Gastroesophageal sphincter (tissue), 4 donors: Measurements from ENCODE around the gene NAA10. TPM values are rescaled to one million over a fixed set of nuclear protein-coding genes. Genes with fewer than 3 reads are reported as not detected.

Source experiments
- ATAC-seq: fragments of 150-250 bp; one replicate; pipeline ENCODE4 v1.9.1; 2016; ENCODE audit warnings: mild to moderate bottlenecking, moderate library complexity
- H3K27ac ChIP-seq, 4 donors: fragments of 200-600 bp; sonication (generic) in 3 of 4; 1 replicate in 3 of 4; 2 replicates in 1 of 4; pipeline ENCODE4 v1.5.1; 2016 to 2019
- H3K27me3 ChIP-seq: fragments of 200-600 bp; sonication (generic); one replicate; pipeline ENCODE4 v1.5.1; 2019
- H3K36me3 ChIP-seq, 2 donors: fragments of 200-600 bp; sonication (generic); one replicate each; pipeline ENCODE4 v1.5.1; 2019; ENCODE audit warnings: control low read depth in 1 of 2
- H3K4me1 ChIP-seq, 3 donors: fragments of 200-600 bp; sonication (generic); 1 replicate in 2 of 3; 2 replicates in 1 of 3; pipeline ENCODE4 v1.5.1; 2016 to 2019; ENCODE audit warnings: control low read depth in 2 of 3
- H3K4me3 ChIP-seq, 2 donors: fragments of 200-600 bp; sonication (generic); one replicate each; pipeline ENCODE4 v1.5.1; 2019; ENCODE audit warnings: mild to moderate bottlenecking in 1 of 2, moderate library complexity in 1 of 2
- H3K9me3 ChIP-seq, 3 donors: fragments of 200-600 bp; sonication (generic); one replicate each; pipeline ENCODE4 v1.5.1; 2017 to 2019; ENCODE audit warnings: control low read depth in 2 of 3
- EP300 ChIP-seq: sonication (generic); formaldehyde crosslinking; IDR thresholded peaks from one replicate; pipeline ENCODE4 v1.6.1; 2017; ENCODE audit warnings: antibody characterized with exemption, mild to moderate bottlenecking
- POLR2A ChIP-seq, 2 donors: fragments of 450-650 bp; IDR thresholded peaks; one replicate each; pipeline ENCODE4 v1.6.1; 2017; ENCODE audit warnings: antibody characterized with exemption in 2 of 2, mild to moderate bottlenecking in 2 of 2, moderate library complexity in 1 of 2
- POLR2AphosphoS5 ChIP-seq: sonication (generic); formaldehyde crosslinking; IDR thresholded peaks from one replicate; pipeline ENCODE4 v1.6.1; 2017; ENCODE audit warnings: antibody characterized with exemption
- WGBS, 2 donors: methylation state at CpG; one replicate each; pipeline ENCODE4 v1.1.5; 2018; ENCODE audit warnings: low coverage in 1 of 2; 5-methylcytosine and 5-hydroxymethylcytosine counted together
- total RNA-seq, 4 donors: library from RNA; depleted of rRNA; stranded (reverse); fragments of >200 nt; gene quantifications; one replicate each; pipeline ENCODE4 v1.1.0, GENCODE V29; 2016
- TF ChIP-seq, protein P1 (sequence below), 4 experiments: fragments of 200-600 bp in 2 of 4; fragments of 450-650 bp in 2 of 4; sonication (generic) in 1 of 4; IDR thresholded peaks; one replicate each; pipeline ENCODE4 v1.5.1; 2017 to 2019; ENCODE audit warnings: antibody characterized with exemption in 4 of 4, mild to moderate bottlenecking in 2 of 4, moderate library complexity in 2 of 4

Gene NAA10
- total RNA-seq, 4 donors from 2014 or later = 68.3 to 103 (median 89.2) TPM

DNA sequence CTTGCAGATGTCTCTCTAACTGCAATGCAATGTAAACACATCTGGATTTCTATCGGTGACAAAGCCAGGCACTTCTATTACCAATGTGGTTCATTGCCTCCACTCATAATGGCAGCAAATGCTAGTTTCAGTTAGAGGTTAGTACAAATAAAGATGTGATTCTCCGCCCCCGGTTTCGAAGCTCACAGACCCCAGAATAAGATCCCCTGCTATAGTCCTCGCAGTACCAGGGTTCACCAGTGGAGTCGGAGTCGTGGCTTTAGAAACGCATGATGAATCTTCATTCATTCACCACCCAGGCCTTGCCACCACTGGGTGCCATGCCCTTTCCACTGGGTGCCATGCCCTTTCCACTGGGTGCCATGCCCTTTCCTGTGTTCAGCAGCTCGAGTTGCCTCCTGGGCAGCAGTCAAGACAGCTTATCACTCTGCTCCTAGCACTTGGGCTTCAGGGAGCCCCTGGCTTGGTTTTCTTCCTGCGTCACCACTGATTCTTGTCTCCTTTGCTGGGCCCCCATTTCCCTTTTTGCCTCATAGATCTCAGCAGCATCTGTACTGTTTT is 3.5 kb upstream of the NAA10 start:
- peaks cover 0 to 15% (median 4%) of the 10 kb centered on the region in 3 donors for H3K4me1 ChIP-seq
- no peaks in the 10 kb centered on the region for H3K36me3 ChIP-seq
- TF ChIP-seq, protein P1, sequence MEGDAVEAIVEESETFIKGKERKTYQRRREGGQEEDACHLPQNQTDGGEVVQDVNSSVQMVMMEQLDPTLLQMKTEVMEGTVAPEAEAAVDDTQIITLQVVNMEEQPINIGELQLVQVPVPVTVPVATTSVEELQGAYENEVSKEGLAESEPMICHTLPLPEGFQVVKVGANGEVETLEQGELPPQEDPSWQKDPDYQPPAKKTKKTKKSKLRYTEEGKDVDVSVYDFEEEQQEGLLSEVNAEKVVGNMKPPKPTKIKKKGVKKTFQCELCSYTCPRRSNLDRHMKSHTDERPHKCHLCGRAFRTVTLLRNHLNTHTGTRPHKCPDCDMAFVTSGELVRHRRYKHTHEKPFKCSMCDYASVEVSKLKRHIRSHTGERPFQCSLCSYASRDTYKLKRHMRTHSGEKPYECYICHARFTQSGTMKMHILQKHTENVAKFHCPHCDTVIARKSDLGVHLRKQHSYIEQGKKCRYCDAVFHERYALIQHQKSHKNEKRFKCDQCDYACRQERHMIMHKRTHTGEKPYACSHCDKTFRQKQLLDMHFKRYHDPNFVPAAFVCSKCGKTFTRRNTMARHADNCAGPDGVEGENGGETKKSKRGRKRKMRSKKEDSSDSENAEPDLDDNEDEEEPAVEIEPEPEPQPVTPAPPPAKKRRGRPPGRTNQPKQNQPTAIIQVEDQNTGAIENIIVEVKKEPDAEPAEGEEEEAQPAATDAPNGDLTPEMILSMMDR (IDR thresholded peaks at IDR 0.05) = no peak
- TF ChIP-seq POLR2AphosphoS5 (no peak), EP300 (no peak), POLR2A (IDR thresholded peaks at IDR 0.05) (no peak)
- H3K9me3 ChIP-seq = no peaks in the 10 kb centered on the region
- 66 to 74% methylated on average over 4 to 10 of the region's 10 CpGs for WGBS, 2 donors
- no peak overlapping the region for H3K4me3 ChIP-seq
- no peaks in the 10 kb centered on the region for H3K27me3 ChIP-seq
- no peak for ATAC-seq
- no peak overlapping the region for H3K27ac ChIP-seq

DNA sequence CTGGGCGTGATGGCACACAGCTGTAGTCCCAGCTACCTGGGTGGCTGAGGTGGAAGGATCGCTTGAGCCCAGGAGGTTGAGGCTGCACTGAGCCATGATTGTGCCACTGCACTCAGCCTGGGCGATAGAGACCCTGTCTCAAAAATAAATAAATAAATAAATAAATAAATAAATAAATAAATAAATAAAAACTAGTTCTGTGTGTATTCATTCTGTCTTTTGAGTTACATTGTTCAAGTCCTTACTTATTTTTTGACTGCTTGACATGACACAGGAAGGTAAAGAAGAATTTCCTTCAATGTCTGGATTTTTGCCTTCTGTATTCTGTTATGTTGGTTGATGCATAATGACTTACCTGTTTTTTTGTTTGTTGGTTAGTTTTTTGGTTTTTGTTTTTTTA is 2.2 kb upstream of the NAA10 start:
- Histone ChIP-seq H3K4me3 (no peak overlapping the region), H3K4me1 (peaks cover 0 to 16% (median 4%) of the 10 kb centered on the region in 3 donors), H3K27me3 (no peaks in the 10 kb centered on the region), H3K36me3 (peaks cover 0 to 8% of the 10 kb centered on the region in 2 donors), H3K27ac (no peak overlapping the region), H3K9me3 (no peaks in the 10 kb centered on the region)
- 63 to 81% methylated on average over 3 of the region's 3 CpGs for WGBS, 2 donors
- ATAC-seq = no peak
- no peak for TF ChIP-seq POLR2A (IDR thresholded peaks at IDR 0.05)
- no peak for TF ChIP-seq EP300
- TF ChIP-seq POLR2AphosphoS5 = no peak
- TF ChIP-seq, protein P1 (IDR thresholded peaks at IDR 0.05) = no peak

DNA sequence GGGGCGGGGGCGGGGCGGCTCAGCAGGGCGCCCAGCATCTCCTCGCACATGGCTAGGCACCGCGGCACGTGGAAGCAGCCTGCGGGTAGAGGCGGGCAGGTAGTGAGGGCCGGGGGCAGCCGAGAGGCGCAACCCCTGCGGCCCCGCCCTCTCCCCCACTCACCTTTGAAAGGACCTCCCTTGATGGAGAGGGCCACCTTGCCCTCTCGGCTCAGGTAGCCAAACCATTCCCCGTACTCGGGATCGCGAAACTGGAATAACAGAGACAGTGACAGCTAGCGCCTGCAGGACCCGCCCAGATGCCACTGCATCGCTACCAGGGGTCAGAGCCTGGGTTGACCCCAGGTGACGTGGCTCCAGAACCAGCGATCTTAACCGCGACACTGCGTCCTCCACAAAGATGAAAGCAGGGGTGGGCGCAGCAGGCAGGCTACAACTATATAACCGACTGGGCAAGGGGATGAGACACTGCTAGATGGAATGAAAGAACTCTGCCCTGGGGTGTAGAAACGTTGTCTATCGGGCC is 552 bp upstream of the NAA10 start:
- peaks cover 0 to 16% (median 4%) of the 10 kb centered on the region in 3 donors for H3K4me1 ChIP-seq
- peaks cover 0 to 24% of the 10 kb centered on the region in 2 donors for H3K36me3 ChIP-seq
- no peaks in the 10 kb centered on the region for H3K9me3 ChIP-seq
- ATAC-seq = no peak
- H3K27me3 ChIP-seq = no peaks in the 10 kb centered on the region
- TF ChIP-seq POLR2AphosphoS5 (no peak), EP300 (no peak)
- H3K27ac ChIP-seq = peak overlapping the region in 3 of 4 donors; percentile 67 to 71 (median 67)
- 13 to 58% methylated on average over 5 to 9 of the region's 32 CpGs for WGBS, 2 donors
- peak overlapping the region; percentile 47 to 78 for H3K4me3 ChIP-seq

DNA sequence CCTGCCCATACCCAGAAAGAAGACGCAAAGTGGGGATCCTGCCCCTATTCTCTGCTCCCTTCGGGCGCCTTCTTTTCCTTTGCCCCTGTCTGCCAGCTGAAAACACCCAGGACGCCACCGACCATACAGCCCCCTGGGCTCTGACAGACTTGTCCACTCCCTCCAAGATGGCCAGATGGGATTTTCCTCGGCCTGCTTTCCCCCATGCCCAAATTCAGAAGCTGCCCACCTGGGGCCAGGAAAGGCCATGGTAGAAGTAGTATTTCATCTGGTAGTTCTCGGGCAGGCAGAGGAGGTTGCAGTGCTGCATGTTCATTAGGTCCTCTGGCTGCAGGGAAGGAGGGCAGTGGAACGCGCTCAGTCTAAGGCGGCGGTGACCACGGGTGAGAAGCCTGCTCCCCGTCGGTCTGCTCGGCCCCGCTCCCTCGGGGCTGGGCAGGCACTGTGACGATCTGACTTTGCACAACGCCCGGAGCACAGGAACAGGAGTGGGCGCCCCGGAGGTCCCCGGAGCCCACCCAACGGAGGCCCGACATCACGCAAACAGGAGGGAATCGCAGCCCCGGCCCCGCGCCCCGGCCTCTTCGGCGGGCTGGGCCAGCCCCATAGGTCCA is 582 bp downstream of the NAA10 start:
- WGBS, 2 donors = 50% methylated on average over 1 of the region's 33 CpGs; no CpG with 5 or more reads in 1 of the 2 donors
- Histone ChIP-seq H3K36me3 (peaks cover 0 to 34% of the 10 kb centered on the region in 2 donors), H3K4me3 (peak overlapping the region; percentile 65 to 78), H3K4me1 (peaks cover 0 to 25% (median 4%) of the 10 kb centered on the region in 3 donors), H3K9me3 (no peaks in the 10 kb centered on the region), H3K27me3 (no peaks in the 10 kb centered on the region), H3K27ac (peak overlapping the region in 3 of 4 donors; percentile 74 to 79 (median 76))
- TF ChIP-seq POLR2A (IDR thresholded peaks at IDR 0.05) = no peak
- TF ChIP-seq, protein P1 (IDR thresholded peaks at IDR 0.05) = no peak
- TF ChIP-seq EP300 = no peak
- no peak for TF ChIP-seq POLR2AphosphoS5
- peak; percentile 9 for ATAC-seq

DNA sequence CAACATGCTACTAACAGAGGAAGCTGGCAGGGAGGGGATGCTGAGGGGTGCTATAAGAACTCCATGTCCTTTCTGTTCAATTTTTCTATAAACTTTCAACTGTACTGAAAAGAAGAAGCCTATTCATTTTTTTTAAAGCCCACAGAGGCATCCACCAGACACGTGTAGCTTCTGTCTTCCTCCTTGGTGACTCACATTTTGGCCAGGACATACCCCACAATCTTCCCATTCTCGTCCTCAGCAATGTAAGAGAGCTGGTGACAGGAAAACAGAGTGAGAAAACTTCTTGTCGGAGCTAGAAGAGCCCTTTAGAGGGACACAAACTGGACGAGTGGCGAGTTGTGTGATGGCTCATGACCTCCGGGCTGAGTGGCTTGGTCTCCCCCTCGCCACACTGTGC is 1.1 kb downstream of the NAA10 start:
- Histone ChIP-seq H3K4me3 (peak overlapping the region; percentile 65 to 78), H3K27ac (peak overlapping the region in 3 of 4 donors; percentile 74 to 79 (median 76)), H3K4me1 (peaks cover 0 to 30% (median 4%) of the 10 kb centered on the region in 3 donors), H3K27me3 (no peaks in the 10 kb centered on the region), H3K9me3 (no peaks in the 10 kb centered on the region), H3K36me3 (peaks cover 0 to 34% of the 10 kb centered on the region in 2 donors)
- no peak for ATAC-seq
- TF ChIP-seq POLR2A (IDR thresholded peaks at IDR 0.05) = no peak
- TF ChIP-seq EP300 = no peak
- WGBS, 2 donors = 0 to 65% methylated on average over 4 to 7 of the region's 7 CpGs
